WTC11 (cell line): ENCODE measurements around the gene PAN3. TPM values are rescaled to one million over a fixed set of nuclear protein-coding genes. Genes with fewer than 3 reads are reported as not detected.

Experiments
- ATAC-seq: fragments of 200-7000 bp; cut with Tn5 transposase; 2 replicates; pipeline ENCODE4 v1.10.0; 2021; ENCODE audit warnings: mild to moderate bottlenecking, moderate library complexity
- CTCF ChIA-PET: fragments of 300-600 bp; sonication (Branson Sonifier 250); formaldehyde crosslinking; loops from one replicate; lab custom pipeline; 2021; ENCODE audit warnings: antibody characterized with exemption; lab: Charles Lee
- POLR2A ChIA-PET: fragments of 350-600 bp; sonication (Branson Sonifier 250); formaldehyde crosslinking; loops from one replicate; lab custom pipeline; 2021; ENCODE audit warnings: antibody characterized with exemption; lab: Charles Lee
- DNase-seq: peaks from one replicate; pipeline ENCODE4 v3.0.0; 2021; ENCODE audit warnings: low spot score
- H3K27ac Mint-ChIP-seq: 2 replicates; pipeline ENCODE4 v1.8.0; 2021; ENCODE audit warnings: mixed read lengths
- H3K27me3 Mint-ChIP-seq: 2 replicates; pipeline ENCODE4 v1.8.0; 2021; ENCODE audit warnings: low read depth, mild to moderate bottlenecking, moderate library complexity, mixed read lengths
- H3K36me3 Mint-ChIP-seq: 2 replicates; pipeline ENCODE4 v1.8.0; 2021; ENCODE audit warnings: mixed read lengths
- H3K4me1 Mint-ChIP-seq: 2 replicates; pipeline ENCODE4 v1.8.0; 2022; ENCODE audit warnings: mixed read lengths
- H3K4me3 Mint-ChIP-seq: 2 replicates; pipeline ENCODE4 v1.8.0; 2021; ENCODE audit warnings: mild to moderate bottlenecking, moderate library complexity, mixed read lengths
- H3K9me3 Mint-ChIP-seq: 2 replicates; pipeline ENCODE4 v1.8.0; 2021; ENCODE audit warnings: mixed read lengths
- CDX4 ChIP-seq: fragments of 250-450 bp; sonication (Bioruptor Pico); IDR thresholded peaks from 2 replicates; pipeline ENCODE4 v1.9.0; 2021; ENCODE audit warnings: moderate library complexity, mild to moderate bottlenecking, inconsistent platforms, borderline replicate concordance
- CREB1 ChIP-seq: sonication (generic); formaldehyde crosslinking; IDR thresholded peaks from 2 replicates; pipeline ENCODE4 v1.8.0; 2023; ENCODE audit warnings: mild to moderate bottlenecking, missing genetic modification reagents
- CTCF ChIP-seq: fragments of 200-600 bp; IDR thresholded peaks from 2 replicates; pipeline ENCODE4 v1.8.0; 2022; ENCODE audit warnings: antibody characterized with exemption
- E2F4 ChIP-seq: sonication (generic); formaldehyde crosslinking; IDR thresholded peaks from 2 replicates; pipeline ENCODE4 v1.8.1; 2022; ENCODE audit warnings: low read depth, mild to moderate bottlenecking, moderate library complexity, missing genetic modification reagents, borderline replicate concordance
- ELF4 ChIP-seq: sonication (generic); formaldehyde crosslinking; IDR thresholded peaks from 2 replicates; pipeline ENCODE4 v1.8.1; 2022; ENCODE audit warnings: low read depth, mild to moderate bottlenecking, moderate library complexity, missing genetic modification reagents
- ERG ChIP-seq: fragments of 250-450 bp; sonication (Bioruptor Pico); IDR thresholded peaks from 2 replicates; pipeline ENCODE4 v1.8.0; 2021; ENCODE audit warnings: mild to moderate bottlenecking
- ESRRA ChIP-seq: sonication (generic); formaldehyde crosslinking; IDR thresholded peaks from 2 replicates; pipeline ENCODE4 v1.8.1; 2022; ENCODE audit warnings: mild to moderate bottlenecking, missing genetic modification reagents, borderline replicate concordance
- HMGA2 ChIP-seq: fragments of 250-450 bp; sonication (Bioruptor Pico); IDR thresholded peaks from 2 replicates; pipeline ENCODE4 v1.4.0; 2021; ENCODE audit warnings: mild to moderate bottlenecking, moderate library complexity
- MAX ChIP-seq: sonication (generic); formaldehyde crosslinking; IDR thresholded peaks from 2 replicates; pipeline ENCODE4 v1.8.0; 2022; ENCODE audit warnings: mild to moderate bottlenecking, missing genetic modification reagents
- MLX ChIP-seq: sonication (generic); formaldehyde crosslinking; IDR thresholded peaks from 2 replicates; pipeline ENCODE4 v1.8.1; 2023; ENCODE audit warnings: mild to moderate bottlenecking, missing genetic modification reagents, moderate library complexity
- NFATC4 ChIP-seq: fragments of 250-450 bp; sonication (Bioruptor Pico); IDR thresholded peaks from 2 replicates; pipeline ENCODE4 v1.9.0; 2021; ENCODE audit warnings: mild to moderate bottlenecking
- NR1H2 ChIP-seq: sonication (generic); formaldehyde crosslinking; IDR thresholded peaks from 2 replicates; pipeline ENCODE4 v1.9.0; 2021; ENCODE audit warnings: mild to moderate bottlenecking, moderate library complexity, missing genetic modification reagents
- RELA ChIP-seq: sonication (generic); formaldehyde crosslinking; IDR thresholded peaks from 2 replicates; pipeline ENCODE4 v1.8.1; 2022; ENCODE audit warnings: missing genetic modification reagents, mild to moderate bottlenecking, borderline replicate concordance
- STAT6 ChIP-seq: sonication (generic); formaldehyde crosslinking; conservative IDR thresholded peaks from 2 replicates; pipeline ENCODE4 v1.8.1; 2023; ENCODE audit warnings: mild to moderate bottlenecking, low read depth, missing genetic modification reagents, moderate library complexity
- USF2 ChIP-seq: sonication (generic); formaldehyde crosslinking; IDR thresholded peaks from 2 replicates; pipeline ENCODE4 v1.8.1; 2023; ENCODE audit warnings: mild to moderate bottlenecking, missing genetic modification reagents, moderate library complexity
- ZNF138 ChIP-seq: sonication (generic); formaldehyde crosslinking; conservative IDR thresholded peaks from 2 replicates; pipeline ENCODE4 v1.8.1; 2022; ENCODE audit warnings: mild to moderate bottlenecking, moderate library complexity, missing genetic modification reagents
- ZNF396 ChIP-seq: fragments of 250-450 bp; sonication (Bioruptor Pico); IDR thresholded peaks from 2 replicates; pipeline ENCODE4 v1.8.0; 2021; ENCODE audit warnings: mild to moderate bottlenecking, moderate library complexity, borderline replicate concordance
- ZNF416 ChIP-seq: fragments of 250-450 bp; sonication (Bioruptor Pico); IDR thresholded peaks from 2 replicates; pipeline ENCODE4 v1.9.0; 2021; ENCODE audit warnings: mild to moderate bottlenecking, inconsistent platforms
- ZNF532 ChIP-seq: fragments of 250-450 bp; sonication (Bioruptor Pico); IDR thresholded peaks from 2 replicates; pipeline ENCODE4 v1.9.0; 2021; ENCODE audit warnings: mild to moderate bottlenecking, borderline replicate concordance
- total RNA-seq: library from RNA; stranded (reverse); gene quantifications from 3 replicates; pipeline ENCODE4 v1.2.3, GENCODE V29; 2021

Gene PAN3
- total RNA-seq, 1 experiment from 2014 or later = 37.8 TPM

GRCh38 chr13:28324181-28324789, 185.9 kb downstream of the PAN3 start:
- H3K27me3 Mint-ChIP-seq = no peaks in the 10 kb centered on the region
- H3K27ac Mint-ChIP-seq = no peak overlapping the region
- H3K4me1 Mint-ChIP-seq = peaks cover 19% of the 10 kb centered on the region
- CTCF ChIA-PET = interaction anchor here (0.6 to 1.6 kb wide), 14 partner anchors 9 to 472 kb away, joined by 3 to 13 read pairs (median 3); partner anchors contain the start of gene POMP
- peak; percentile 94 for ATAC-seq
- H3K4me3 Mint-ChIP-seq = no peak overlapping the region
- peak; percentile 75 for DNase-seq
- POLR2A ChIA-PET = no interaction called here
- H3K9me3 Mint-ChIP-seq = no peaks in the 10 kb centered on the region
- TF ChIP-seq CTCF (peak; percentile 50), ELF4 (CRISPR knock-in tag) (no peak), NR1H2 (CRISPR knock-in tag) (no peak), MAX (CRISPR knock-in tag) (no peak)
- peaks cover 39% of the 10 kb centered on the region for H3K36me3 Mint-ChIP-seq

GRCh38 chr13:28325022-28325421, 186.7 kb downstream of the PAN3 start:
- ATAC-seq = no peak
- Mint-ChIP-seq H3K27me3 (no peaks in the 10 kb centered on the region), H3K9me3 (no peaks in the 10 kb centered on the region), H3K27ac (peak overlapping the region; percentile 3; the same call in 1 of the 2 replicates), H3K36me3 (peaks cover 33% of the 10 kb centered on the region), H3K4me1 (peaks cover 19% of the 10 kb centered on the region), H3K4me3 (no peak overlapping the region)
- POLR2A ChIA-PET = no interaction called here
- TF ChIP-seq RELA (CRISPR knock-in tag) = no peak
- TF ChIP-seq STAT6 = no peak
- no peak for TF ChIP-seq HMGA2 (CRISPR knock-in tag)
- TF ChIP-seq E2F4 (CRISPR knock-in tag) = no peak
- no peak for TF ChIP-seq ZNF396 (CRISPR knock-in tag)
- no peak for TF ChIP-seq CDX4
- no peak for TF ChIP-seq CREB1
- no peak for TF ChIP-seq ESRRA (CRISPR knock-in tag)
- TF ChIP-seq USF2 (CRISPR knock-in tag) = no peak
- TF ChIP-seq ERG (CRISPR knock-in tag) = no peak
- no peak for TF ChIP-seq ZNF532 (CRISPR knock-in tag)
- TF ChIP-seq ZNF138 = no peak
- no peak for TF ChIP-seq ZNF416
- TF ChIP-seq MLX = no peak
- TF ChIP-seq NR1H2 (CRISPR knock-in tag) = no peak
- no peak for TF ChIP-seq NFATC4 (CRISPR knock-in tag)
- CTCF ChIA-PET = interaction anchor here (0.6 to 1.6 kb wide), 6 partner anchors 10 to 472 kb away, joined by 3 to 13 read pairs (median 3); no protein-coding TSS in a partner anchor
- DNase-seq = no peak
